GM19455 (cell line): ENCODE results near the gene RYR2.

Experiments used
- ATAC-seq: cut with Tn5 transposase; IDR thresholded peaks from one replicate; pipeline ENCODE4 v1.9.1; 2021; ENCODE audit not compliant: unreplicated experiment

The RYR2 gene

DNA sequence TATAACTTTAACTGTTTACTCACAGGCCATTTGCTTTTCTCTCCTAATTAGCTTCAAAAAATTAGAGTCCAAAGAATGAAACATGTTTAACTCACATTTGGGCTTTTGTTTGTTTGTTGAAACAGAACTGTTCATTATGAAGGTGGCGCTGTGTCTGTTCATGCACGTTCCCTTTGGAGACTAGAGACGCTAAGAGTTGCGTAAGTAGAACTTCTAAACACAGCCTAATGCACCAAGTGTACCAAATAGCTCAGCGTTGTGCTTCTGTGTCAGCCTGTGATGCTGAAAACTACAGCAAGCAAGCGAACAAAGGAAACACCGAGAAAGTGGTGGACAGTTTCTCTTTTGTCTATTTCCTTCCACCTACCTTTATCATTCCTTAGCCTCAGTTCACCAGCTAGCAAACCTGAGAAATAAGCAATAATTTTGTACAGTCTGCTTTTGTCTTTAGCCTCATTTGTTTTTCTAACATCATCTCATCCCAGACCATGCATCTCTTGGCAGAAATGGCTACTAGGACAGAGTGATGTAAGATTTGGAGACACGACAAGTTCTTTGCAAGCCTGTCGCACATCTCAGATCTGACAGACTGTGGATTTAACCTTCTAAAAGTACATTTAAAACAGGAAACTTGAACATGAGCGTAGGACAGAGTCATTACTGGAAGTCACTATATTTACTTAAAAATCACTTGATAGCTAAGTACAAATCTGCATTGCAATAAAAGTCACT, 375.1 kb downstream of the RYR2 start:
- ATAC-seq: no peak

GRCh38 chr1:237428809-237429208, 386.8 kb downstream of the RYR2 start:
- ATAC-seq: no peak

GRCh38 chr1:237429252-237429651, 387.3 kb downstream of the RYR2 start:
- ATAC-seq: no peak

GRCh38 chr1:237431448-237431847, 389.5 kb downstream of the RYR2 start:
- no peak for ATAC-seq

DNA sequence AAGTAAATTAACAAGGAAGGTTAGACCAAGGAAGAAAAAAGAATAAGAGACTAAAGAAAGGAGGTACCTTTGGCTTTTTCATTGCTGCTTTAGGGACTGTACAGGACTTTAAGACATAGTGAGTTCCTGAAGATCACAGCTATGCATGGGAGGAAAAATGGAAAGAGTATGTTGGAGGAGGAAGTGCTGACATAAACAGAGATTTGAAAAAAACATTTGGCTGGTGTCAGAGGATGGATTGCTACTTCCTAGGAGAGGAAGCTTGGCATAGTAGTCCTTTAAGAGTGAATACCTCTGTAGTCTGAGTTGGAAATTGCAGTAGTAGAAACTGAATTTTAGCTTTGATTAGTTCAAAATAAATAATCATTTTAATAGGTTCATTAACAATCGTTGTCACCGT, 398.4 kb downstream of the RYR2 start:
- ATAC-seq: no peak

GRCh38 chr1:237444120-237444790, 402.3 kb downstream of the RYR2 start:
- no peak for ATAC-seq

DNA sequence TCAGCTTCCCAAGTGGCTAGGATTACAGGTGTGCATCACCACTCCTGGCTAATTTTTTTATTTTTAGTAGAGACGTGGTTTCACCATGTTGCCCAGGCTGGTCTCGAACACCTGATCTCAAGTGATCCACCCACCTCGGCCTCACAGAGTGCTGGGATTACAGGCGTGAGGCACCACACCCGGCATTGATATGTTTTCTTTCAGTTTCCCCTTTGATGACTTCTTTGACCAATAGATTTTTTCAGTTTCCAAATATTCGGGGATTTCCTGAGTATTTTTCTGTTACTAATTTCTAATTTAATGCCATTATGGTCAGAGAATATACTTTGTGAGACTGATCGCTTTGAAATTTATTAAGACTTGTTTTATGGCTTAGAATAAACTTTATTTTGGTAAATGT, 406.1 kb downstream of the RYR2 start:
- ATAC-seq: no peak

DNA sequence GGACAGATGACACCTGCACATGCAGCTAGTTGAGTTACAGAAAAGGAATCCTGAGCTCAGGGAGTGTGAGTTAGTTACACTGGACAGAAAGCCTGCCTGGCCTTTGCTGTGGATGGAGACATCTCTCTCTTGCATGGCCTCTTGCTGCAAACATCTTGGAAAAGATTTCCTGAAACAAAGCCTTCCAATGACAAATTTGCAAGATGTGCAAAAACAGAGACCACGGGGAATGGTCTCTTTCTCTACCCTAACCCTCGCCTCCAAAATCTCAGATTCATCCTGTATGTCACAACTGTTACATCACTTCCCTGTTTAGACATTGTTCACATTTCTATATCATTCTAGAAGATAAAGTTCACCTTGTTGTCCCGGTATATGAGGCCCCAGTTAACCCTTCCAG, 415.6 kb downstream of the RYR2 start:
- no peak for ATAC-seq

- ATAC-seq: no peak
Measured at GRCh38 chr1:237467320-237467719, 425.3 kb downstream of the RYR2 start.

- ATAC-seq: no peak
Measured at GRCh38 chr1:237470712-237471338, 428.8 kb downstream of the RYR2 start.

DNA sequence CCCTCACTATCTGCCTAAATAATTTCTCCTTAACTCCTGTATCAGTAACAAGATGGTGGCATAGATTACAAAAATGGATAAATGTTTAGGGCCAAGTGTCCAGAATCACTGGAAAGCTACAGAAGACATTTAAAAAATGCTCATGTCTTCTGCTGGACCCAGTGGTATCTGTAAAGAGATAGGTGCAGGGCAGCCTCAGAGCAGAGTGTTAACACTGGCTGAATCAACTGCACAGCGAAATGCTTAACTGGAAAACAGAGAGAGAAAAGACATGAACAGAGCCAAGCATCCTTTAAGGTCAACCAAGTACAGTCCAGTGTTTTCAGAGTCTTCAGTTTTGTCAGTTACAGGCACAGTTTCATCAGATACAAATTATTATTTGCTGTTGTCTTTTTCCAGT, 429.4 kb downstream of the RYR2 start:
- no peak for ATAC-seq

- ATAC-seq: no peak
Measured at GRCh38 chr1:237471956-237472355, 430.0 kb downstream of the RYR2 start.

GRCh38 chr1:237473854-237474253, 431.9 kb downstream of the RYR2 start:
- no peak for ATAC-seq

DNA sequence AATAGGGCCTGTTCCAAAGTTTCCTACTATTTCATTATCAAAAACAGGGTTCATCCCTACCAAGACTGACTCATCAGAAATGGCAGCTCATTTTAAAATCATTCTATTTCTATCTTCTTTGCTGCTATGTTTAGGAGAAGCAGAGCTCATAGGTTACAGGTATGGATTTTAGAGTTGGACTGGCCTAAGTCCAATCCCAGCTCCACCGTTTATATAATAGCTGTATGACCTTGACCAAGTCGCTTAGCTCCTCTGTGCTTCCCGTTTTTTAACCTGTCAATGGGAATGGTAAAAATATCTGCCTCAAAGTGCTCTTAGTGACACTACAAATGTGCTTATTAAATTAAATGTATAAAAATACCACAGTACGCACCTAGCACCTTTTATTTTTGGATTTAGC, 436.1 kb downstream of the RYR2 start:
- no peak for ATAC-seq

DNA sequence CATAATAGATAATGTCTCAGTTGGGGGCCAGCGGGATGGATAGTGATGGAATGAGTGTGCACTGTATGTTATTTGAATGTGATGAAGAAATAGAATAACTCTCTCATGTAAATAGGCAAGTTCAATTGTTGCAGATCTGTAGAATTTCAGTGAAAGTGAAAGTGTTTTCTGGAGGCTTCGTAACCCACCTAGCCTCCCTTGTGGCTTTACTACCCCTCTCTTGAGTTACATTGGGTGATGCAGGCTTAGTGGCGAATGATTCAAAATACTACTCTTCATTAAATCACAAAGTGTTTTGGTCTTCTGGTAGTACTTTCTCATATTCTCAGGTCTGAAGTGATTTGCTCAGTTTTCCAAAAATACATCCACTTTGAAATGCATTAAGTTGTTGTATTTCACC, 436.9 kb downstream of the RYR2 start:
- no peak for ATAC-seq

- no peak for ATAC-seq
Measured at GRCh38 chr1:237482777-237483176, 440.8 kb downstream of the RYR2 start.

DNA sequence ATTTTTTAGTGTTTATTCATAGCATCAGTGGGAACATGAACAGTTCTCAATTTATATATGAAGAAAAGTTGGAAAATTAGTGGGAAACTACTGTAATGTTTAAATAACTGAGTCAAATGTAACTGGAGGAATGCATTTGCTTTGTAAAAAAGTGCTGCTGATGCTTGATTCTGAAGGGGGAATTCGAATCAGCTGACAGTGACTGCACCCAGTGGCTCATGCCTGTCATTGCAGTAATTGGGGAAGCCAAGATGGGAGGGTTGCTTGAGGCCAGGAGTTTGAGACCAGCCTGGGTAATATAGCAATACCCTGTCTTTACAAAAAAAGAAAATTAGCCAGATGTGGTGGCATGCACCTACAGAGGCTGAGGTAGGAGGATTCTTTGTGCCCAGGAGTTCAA, 450.4 kb downstream of the RYR2 start:
- no peak for ATAC-seq

DNA sequence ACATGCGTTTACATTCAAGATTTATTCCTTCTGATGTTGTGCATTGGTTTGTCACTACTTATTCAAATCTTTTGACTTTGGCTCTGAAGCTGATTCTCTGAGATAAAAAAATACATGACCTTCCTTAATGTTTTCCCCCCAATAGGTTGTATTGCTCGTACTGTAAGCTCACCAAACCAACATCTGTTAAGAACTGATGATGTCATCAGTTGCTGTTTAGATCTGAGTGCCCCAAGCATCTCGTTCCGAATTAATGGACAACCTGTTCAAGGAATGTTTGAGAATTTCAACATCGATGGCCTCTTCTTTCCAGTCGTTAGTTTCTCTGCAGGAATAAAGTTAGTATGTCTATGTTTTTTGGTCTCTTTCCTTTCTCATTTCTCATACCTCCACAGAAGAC, 458.6 kb downstream of the RYR2 start:
- ATAC-seq: no peak

GRCh38 chr1:237503292-237503691, 461.3 kb downstream of the RYR2 start:
- ATAC-seq: no peak

DNA sequence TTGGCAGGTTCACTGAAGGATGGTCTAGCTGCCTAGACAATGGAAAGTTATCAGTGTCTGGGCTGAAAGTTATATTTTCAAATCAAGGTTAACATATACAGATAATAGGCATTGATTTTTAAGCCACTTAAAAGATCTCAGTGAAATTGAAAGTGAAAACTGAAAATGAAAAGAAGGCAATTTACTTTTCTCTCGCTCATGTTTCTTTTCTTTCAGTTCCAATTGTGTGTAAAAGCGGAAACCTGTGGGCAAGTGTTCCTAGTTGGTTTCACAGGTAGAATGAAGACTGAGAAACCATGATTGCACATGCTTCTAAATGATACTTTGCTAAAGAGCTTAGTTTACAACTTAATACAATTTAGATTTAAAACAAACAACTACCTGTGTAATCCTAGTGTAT, 465.0 kb downstream of the RYR2 start:
- peak; percentile 67 for ATAC-seq

GRCh38 chr1:237509748-237510147, 467.8 kb downstream of the RYR2 start:
- ATAC-seq: no peak

DNA sequence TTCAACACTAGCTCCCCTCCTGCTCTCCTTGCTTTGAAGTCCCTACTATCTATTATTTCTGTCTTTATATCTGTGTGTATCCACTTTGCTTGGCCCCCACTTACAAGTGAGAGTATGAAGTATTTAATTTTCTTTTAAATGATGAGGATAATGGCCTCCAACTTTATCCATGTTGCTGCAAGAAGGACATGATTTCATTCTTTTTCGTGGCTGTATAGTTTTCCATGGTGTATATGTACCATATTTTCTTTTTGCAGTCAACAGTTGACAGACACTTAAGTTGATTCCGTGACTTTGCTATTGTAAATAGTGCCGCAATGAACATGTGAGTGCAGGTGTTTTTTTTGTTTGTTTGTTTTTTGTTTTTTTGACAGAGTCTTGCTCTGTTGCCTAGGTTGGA, 483.1 kb downstream of the RYR2 start:
- no peak for ATAC-seq
